ENCODE measurements around the gene FCGR1A. TPM values are rescaled to one million over a fixed set of nuclear protein-coding genes. Genes with fewer than 3 reads are reported as not detected.
"Not testable (repeated sequence)": the region's sequence is repeated elsewhere in the genome, so short reads cannot be mapped to it uniquely, and the experiment has no call there.

Gene FCGR1A
- total RNA-seq, 1 donor from 2014 or later: not detected

DNA sequence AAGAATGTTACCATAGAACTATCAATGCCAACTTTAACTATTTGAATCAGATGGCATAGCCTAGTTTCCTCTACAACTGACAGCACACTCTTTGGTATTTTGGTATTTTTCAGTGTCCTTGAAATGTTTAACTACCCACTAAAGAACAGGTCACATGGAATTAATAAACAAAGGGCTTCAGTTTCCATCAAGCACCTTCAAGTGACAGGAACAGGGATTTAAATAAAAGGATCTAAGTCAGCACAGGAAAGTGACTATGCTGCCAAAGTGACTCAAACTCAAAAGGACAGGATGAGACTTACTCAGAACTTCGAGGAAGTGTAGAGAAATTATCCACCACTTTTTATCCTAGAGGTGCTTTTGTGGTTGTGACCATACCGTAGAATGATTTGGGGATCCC is 20.2 kb upstream of the FCGR1A start:
- not testable (repeated sequence) for H3K4me3 Mint-ChIP-seq

DNA sequence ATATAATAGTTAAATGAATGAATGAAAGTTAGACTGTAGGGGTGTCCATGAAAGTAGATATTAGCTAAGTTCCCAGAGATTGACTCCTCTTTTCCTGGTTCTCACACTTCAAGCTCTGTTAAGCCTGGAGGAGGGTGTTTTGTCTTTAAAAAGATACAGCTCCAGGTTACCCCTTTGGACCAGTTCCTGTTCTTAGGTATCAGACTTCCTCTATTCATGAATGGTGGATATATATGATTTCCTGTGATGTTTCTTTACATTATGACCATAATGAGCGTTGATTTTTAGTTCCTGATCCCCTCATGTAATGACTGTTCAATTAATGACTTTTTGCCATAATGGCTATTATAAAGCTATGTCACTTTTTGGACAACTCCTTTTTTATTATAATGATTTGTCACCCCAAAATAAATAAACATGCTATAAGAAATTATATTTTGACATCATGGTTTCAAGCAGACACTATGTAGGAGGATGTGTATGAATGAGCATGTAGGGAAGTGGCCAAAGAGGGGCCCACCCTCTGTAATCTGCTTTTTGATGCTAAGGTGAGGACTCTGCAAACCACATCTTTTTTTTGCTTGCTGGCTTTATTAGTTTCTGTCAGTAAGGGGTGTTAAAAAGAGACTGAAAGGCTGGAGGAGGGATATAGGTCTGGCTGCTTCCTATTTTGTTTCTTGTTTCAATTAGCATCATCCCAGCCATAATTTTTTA is 18.2 kb upstream of the FCGR1A start:
- not testable (repeated sequence) for H3K4me1 ChIP-seq; H4K20me1 ChIP-seq (ENCODE audit: low read depth); H3K4me3 Mint-ChIP-seq; H3K27ac Mint-ChIP-seq; H3K9me3 Mint-ChIP-seq; H3K9ac ChIP-seq; DNase-seq (ENCODE audit: low spot score); H3K4me3 ChIP-seq; H2AFZ ChIP-seq (replicated peaks); H3K27me3 Mint-ChIP-seq (ENCODE audit: insufficient read depth, low read depth); H3K27ac ChIP-seq; H3K36me3 Mint-ChIP-seq; H3K36me3 ChIP-seq; H3F3A ChIP-seq (ENCODE audit: low read depth); H3K79me2 ChIP-seq (ENCODE audit: low read depth); H3K4me1 Mint-ChIP-seq; H3K9me3 ChIP-seq (ENCODE audit: low read depth); H3K4me2 ChIP-seq; H3K27me3 ChIP-seq

More for the DNA sequence above, 20.2 kb upstream of the FCGR1A start:
- not testable (repeated sequence) for H3K79me2 ChIP-seq (ENCODE audit: low read depth); DNase-seq (ENCODE audit: low spot score); H2AFZ ChIP-seq (replicated peaks); H3K27me3 ChIP-seq; H3K4me2 ChIP-seq; H4K20me1 ChIP-seq (ENCODE audit: low read depth); H3F3A ChIP-seq (ENCODE audit: low read depth); H3K27ac ChIP-seq; H3K9me3 Mint-ChIP-seq; H3K36me3 ChIP-seq; H3K4me1 ChIP-seq; H3K27ac Mint-ChIP-seq; H3K4me3 ChIP-seq; H3K27me3 Mint-ChIP-seq (ENCODE audit: insufficient read depth, low read depth); H3K4me1 Mint-ChIP-seq; H3K9ac ChIP-seq; H3K9me3 ChIP-seq (ENCODE audit: low read depth); H3K36me3 Mint-ChIP-seq

DNA sequence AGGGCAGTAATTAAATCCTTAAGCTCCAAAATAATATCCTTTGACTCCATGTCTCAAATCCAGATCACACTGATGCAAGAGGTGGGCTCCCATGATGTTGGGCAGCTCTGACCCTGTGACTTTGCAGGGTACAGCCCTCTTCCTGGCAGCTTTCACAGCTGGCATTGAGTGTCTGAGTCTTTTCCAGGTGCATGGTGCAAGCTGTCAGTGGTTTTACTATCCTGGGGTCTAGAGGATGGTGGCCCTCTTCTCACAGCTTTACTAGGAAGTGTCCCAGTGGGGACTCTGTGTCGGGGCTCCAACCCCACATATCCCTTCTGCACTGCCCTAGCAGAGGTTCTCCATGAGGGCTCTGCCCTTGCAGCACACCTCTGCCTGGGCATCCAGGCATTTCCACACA is 16.3 kb upstream of the FCGR1A start:
- H3K27me3 Mint-ChIP-seq (ENCODE audit: insufficient read depth, low read depth); H3K4me1 Mint-ChIP-seq; H3K4me2 ChIP-seq; H3K4me3 ChIP-seq; H2AFZ ChIP-seq (replicated peaks); H3K79me2 ChIP-seq (ENCODE audit: low read depth); H3K27me3 ChIP-seq; DNase-seq (ENCODE audit: low spot score); H3K27ac ChIP-seq; H3K36me3 ChIP-seq; H3F3A ChIP-seq (ENCODE audit: low read depth); H3K36me3 Mint-ChIP-seq; H3K9ac ChIP-seq; H3K9me3 ChIP-seq (ENCODE audit: low read depth); H4K20me1 ChIP-seq (ENCODE audit: low read depth); H3K27ac Mint-ChIP-seq; H3K9me3 Mint-ChIP-seq; H3K4me3 Mint-ChIP-seq; H3K4me1 ChIP-seq: not testable (repeated sequence)

DNA sequence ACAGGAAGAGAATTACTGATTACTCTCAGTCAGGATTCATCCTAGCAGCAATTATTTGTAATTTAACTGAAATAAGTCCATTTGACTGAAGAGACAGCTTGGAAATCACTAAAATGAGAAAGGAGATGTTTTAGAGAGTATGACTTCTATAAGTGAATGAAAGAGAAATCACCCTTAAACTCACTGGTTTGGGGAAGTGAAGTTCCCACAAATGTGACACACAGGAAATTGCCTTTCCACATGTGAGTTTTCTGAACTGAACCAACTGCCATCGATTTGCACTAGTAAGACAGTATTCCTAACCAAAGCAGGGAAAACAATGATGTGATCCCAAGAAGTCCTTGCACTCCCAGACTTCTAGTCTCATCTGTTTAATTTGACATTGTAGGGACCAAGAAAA is 13.3 kb upstream of the FCGR1A start:
- H3K4me3 ChIP-seq; H3K27me3 Mint-ChIP-seq (ENCODE audit: insufficient read depth, low read depth); H3K36me3 Mint-ChIP-seq; H3K4me1 ChIP-seq; H3K27me3 ChIP-seq; H2AFZ ChIP-seq (replicated peaks); H3K79me2 ChIP-seq (ENCODE audit: low read depth); H3K4me3 Mint-ChIP-seq; H3K4me1 Mint-ChIP-seq; H4K20me1 ChIP-seq (ENCODE audit: low read depth); H3K27ac ChIP-seq; H3K4me2 ChIP-seq; H3K36me3 ChIP-seq; H3K9me3 Mint-ChIP-seq; DNase-seq (ENCODE audit: low spot score); H3F3A ChIP-seq (ENCODE audit: low read depth); H3K27ac Mint-ChIP-seq; H3K9ac ChIP-seq; H3K9me3 ChIP-seq (ENCODE audit: low read depth): not testable (repeated sequence)

DNA sequence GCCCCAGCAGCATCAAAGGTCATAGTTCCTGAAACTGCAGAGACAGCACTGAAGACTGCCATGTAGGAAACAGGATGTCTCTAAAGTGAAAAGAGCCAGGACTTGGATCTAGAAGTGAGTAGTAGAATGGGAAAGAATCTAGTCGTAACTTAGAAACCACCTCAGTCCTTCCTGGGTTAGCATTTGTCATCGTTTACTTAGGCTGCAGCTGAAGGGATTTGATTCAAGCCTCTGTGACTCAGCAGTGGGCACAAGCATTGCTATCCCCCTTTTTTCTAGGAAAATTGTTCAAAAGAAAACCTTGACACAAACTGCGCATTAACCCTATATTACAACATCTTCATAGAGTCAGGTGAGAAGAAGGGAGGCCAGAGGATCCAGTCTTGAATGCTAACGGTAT is 11.8 kb upstream of the FCGR1A start:
- not testable (repeated sequence) for H3K4me3 Mint-ChIP-seq; H3K9me3 Mint-ChIP-seq; H3K4me3 ChIP-seq; H2AFZ ChIP-seq (replicated peaks); H3K27ac ChIP-seq; DNase-seq (ENCODE audit: low spot score); H3K79me2 ChIP-seq (ENCODE audit: low read depth); H3K27me3 ChIP-seq; H3K4me2 ChIP-seq; H3F3A ChIP-seq (ENCODE audit: low read depth); H3K27me3 Mint-ChIP-seq (ENCODE audit: insufficient read depth, low read depth); H3K4me1 Mint-ChIP-seq; H3K9me3 ChIP-seq (ENCODE audit: low read depth); H3K36me3 ChIP-seq; H3K9ac ChIP-seq; H3K27ac Mint-ChIP-seq; H4K20me1 ChIP-seq (ENCODE audit: low read depth); H3K36me3 Mint-ChIP-seq; H3K4me1 ChIP-seq

DNA sequence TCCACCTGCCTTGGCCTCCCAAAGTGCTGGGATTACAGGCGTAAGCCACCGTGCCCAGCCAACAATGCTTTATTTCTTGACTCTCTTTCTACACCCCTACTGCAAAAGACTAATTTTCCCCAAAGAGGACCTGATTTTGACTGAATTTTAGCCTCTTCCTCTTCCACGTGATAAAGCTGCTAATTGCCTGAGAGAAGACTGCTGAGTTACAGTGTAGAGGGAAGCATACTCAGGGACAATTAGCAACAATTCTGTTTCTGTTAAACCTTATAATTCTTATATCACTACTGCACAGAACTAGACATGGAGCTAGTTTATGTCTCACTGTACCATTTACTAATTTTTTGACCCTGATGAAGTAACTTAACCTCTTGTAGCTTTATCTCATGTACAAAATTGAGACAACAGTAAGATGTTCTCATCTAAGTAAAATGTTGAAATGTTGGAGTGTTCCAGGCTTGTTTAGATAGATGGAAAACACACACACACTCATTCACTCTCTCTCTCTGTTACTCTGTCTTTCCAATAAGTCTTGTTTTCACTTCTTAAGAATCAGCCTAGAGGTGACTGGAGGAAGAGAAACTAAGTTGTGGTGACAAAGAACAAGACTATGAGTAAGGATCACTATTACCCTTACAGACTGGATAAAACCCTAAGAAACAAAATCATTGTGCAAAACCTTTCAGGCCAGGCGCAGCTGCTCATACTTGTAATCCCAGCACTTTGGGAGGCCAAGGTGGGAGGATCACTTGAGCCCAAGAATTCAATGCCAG is 10.7 kb upstream of the FCGR1A start:
- not testable (repeated sequence) for H3K9me3 ChIP-seq (ENCODE audit: low read depth); H3K4me1 ChIP-seq; H3K27ac ChIP-seq; H3K9me3 Mint-ChIP-seq; H4K20me1 ChIP-seq (ENCODE audit: low read depth); H3K4me3 Mint-ChIP-seq; H3K4me3 ChIP-seq; H3K27me3 Mint-ChIP-seq (ENCODE audit: insufficient read depth, low read depth); H3K4me1 Mint-ChIP-seq; H3K4me2 ChIP-seq; H3F3A ChIP-seq (ENCODE audit: low read depth); H3K27me3 ChIP-seq; H3K9ac ChIP-seq; DNase-seq (ENCODE audit: low spot score); H3K27ac Mint-ChIP-seq; H3K79me2 ChIP-seq (ENCODE audit: low read depth); H2AFZ ChIP-seq (replicated peaks); H3K36me3 Mint-ChIP-seq; H3K36me3 ChIP-seq

DNA sequence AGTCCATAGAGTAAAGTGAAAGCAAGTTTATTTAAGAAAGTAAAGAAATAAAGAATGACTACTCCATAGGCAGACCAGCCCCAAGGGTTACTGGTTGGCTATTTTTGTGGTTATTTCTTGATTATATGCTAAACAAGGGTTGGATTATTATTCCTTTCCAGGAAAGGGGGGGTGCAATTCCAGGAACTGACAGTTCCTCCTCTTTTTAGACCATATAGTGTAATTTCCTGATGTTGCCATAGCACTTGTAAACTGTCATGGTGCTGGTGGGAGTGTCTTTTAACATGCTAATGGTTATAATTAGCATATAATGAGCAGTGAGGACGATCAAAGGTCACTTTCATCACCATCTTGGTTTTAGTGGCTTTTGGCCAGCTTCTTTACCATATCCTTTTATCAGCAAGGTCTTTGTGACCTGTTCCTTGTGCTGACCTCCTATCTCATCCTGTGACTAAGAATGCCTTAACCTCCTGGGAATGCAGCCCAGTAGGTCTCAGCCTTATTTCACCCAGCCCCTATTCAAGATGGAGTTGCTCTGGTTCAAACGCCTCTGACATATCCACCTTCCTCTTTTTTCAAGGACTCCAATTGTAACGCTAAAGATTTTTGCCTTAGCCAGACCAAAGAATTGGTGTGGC is 6.9 kb upstream of the FCGR1A start:
- not testable (repeated sequence) for H3K27ac Mint-ChIP-seq; H4K20me1 ChIP-seq (ENCODE audit: low read depth); H2AFZ ChIP-seq (replicated peaks); DNase-seq (ENCODE audit: low spot score); H3K4me1 Mint-ChIP-seq; H3K9ac ChIP-seq; H3K79me2 ChIP-seq (ENCODE audit: low read depth); H3K9me3 Mint-ChIP-seq; H3K36me3 Mint-ChIP-seq; H3K4me2 ChIP-seq; H3K27me3 ChIP-seq; H3K36me3 ChIP-seq; H3K27me3 Mint-ChIP-seq (ENCODE audit: insufficient read depth, low read depth); H3K9me3 ChIP-seq (ENCODE audit: low read depth); H3K4me3 Mint-ChIP-seq; H3F3A ChIP-seq (ENCODE audit: low read depth); H3K4me3 ChIP-seq; H3K4me1 ChIP-seq; H3K27ac ChIP-seq

DNA sequence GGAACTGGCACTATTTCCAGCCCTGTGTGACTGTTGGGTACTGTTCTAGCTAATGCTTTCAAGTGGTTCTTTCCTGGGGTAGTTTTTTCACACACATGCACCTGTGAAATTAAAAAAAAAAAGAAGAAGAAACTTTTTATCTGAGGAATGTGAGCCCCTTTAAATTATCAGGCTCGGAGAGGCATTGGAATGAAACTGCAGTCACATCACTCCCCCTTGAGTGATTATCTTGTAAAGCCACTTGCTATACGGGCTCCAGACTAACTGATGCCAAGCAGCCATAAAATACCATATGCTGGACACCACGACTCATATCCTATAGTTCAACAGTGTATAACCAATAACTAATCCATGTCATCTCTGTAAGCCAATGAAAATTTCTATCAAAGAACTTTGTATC is 5.4 kb upstream of the FCGR1A start:
- H3K4me1 Mint-ChIP-seq; H3K9ac ChIP-seq; H3K4me3 ChIP-seq; H3K9me3 ChIP-seq (ENCODE audit: low read depth); H3K36me3 ChIP-seq; H3K4me3 Mint-ChIP-seq; H3K27ac Mint-ChIP-seq; H4K20me1 ChIP-seq (ENCODE audit: low read depth); H2AFZ ChIP-seq (replicated peaks); DNase-seq (ENCODE audit: low spot score); H3K4me1 ChIP-seq; H3F3A ChIP-seq (ENCODE audit: low read depth); H3K27ac ChIP-seq; H3K27me3 Mint-ChIP-seq (ENCODE audit: insufficient read depth, low read depth); H3K36me3 Mint-ChIP-seq; H3K27me3 ChIP-seq; H3K9me3 Mint-ChIP-seq; H3K79me2 ChIP-seq (ENCODE audit: low read depth); H3K4me2 ChIP-seq: not testable (repeated sequence)
